HPDE6-E6E7 (cell line): ENCODE measurements around the gene FMNL2.

ENCODE experiments used
- DNase-seq: peaks from one replicate; pipeline ENCODE4 v3.0.0; 2011; ENCODE audit warnings: missing footprints; ENCODE audit errors: extremely low spot score

Gene FMNL2

DNA sequence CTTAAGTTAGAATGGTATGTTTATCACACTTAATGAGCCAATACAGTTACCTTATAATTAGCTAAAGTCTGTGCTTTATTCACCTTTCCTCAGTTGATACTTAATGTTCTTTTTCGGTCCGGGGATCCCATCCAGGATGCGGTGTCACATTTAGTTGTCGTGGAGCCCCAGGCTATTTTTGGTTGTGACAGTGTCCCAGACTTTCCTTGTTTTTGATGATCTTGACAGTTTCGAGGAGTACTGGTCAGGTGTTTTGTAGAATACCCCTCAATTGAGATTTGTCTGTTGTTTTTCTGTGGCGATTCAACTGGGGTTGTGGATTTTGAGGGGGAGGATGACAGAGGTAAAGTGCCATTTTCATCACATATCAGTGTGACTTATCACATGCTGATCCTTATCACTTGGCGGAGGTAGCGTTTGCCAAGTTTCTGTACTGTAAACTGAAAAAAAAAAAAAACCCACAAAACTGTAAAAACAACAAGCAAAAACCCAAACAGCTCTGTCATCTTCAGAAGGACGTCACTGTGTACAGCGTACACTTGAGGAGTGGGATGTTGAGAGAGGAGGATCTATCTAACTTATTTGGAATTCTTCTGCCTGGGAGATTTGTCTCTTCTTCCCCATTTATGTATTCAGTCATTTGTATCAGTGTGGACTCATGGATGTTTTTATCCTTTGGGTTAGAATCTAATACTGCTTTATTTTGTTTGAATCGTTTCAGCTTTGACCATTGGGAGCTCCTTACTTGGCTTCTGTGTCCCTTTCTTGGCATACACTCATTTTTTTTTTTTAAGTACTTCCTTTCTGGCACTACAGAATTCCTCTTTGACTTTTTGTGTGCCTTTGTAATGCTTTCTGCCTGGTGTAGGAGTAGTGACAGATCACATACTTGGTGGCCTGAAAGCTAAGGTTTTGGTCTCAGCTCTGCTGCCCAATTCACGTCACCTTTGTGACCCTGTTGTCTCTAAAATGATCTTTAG, 68.1 kb downstream of the FMNL2 start:
- DNase-seq, result no peak

DNA sequence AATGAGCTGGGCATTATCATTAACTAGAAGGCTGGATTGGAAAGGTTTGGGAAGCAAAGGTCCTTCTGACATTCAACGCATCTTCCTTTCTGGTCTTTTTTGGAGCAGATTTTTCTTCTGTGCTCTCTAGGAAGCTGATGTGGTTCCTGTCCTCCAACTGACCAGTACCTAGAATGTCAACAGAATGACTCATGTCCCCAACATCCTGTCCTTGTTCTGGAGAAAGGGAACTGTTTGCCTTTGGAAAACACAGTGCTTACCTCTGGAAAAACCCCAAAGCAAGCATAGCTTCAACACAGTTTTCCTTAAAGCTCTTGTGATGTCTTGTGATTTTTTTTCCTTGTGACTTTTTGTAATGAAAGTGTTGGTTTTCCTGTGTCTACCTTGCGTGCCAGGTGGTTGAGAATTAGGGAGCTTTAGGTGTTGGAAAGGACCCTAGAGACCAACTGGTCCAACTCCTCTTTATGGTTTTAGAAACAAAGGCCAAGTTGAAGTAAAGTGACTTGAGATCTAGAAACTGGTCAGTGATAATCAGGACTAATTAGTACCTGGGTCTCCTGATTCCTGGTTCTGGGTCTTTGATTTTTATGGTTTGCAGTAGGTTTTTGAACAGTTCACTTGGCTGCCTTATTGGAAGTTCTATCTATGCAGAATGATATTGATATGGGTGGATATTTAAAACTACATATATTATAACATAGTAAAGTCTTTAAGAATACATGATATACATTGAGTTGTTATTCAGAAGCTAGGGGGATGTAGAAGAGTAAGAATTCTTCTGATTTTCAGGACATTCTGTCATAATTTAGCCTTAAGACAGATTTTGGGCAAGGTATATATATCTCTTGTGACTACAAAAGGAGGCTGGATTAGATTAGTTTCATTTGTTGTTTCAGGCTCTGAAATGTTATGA, 70.5 kb downstream of the FMNL2 start:
- DNase-seq, result no peak

DNA sequence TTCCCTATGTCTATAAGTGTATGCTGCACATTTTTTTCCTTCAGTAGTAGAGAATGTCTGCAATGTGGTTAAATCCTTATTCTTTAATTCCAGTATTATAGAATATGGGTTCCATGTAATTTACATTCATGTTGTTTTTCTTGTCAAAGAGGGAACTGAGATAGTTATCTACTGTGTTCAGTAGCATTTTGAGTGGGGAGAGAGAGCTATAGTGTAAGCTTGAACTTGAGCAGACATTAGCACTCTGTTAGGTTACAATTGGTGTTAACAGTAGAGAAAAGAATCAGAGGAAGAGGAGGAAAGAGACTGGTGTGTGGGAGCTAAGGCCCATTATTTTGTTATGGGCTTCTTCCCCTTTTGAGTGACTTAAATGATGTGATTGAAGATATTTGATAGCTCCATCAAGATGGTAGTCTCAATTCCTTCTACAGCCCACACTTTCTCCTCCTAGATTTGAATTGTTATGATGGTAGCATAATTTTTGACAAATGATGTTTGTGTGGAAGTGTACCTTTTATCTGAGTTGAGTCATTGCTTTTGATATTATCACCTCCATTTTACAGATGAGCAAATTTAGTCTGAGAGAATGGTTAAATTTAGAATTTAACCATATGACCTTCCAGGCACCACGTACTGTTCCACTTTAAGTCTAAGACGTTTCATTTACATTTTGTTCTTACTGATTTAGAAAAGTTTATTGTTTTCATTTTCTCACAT, 71.3 kb downstream of the FMNL2 start:
- DNase-seq, result no peak

DNA sequence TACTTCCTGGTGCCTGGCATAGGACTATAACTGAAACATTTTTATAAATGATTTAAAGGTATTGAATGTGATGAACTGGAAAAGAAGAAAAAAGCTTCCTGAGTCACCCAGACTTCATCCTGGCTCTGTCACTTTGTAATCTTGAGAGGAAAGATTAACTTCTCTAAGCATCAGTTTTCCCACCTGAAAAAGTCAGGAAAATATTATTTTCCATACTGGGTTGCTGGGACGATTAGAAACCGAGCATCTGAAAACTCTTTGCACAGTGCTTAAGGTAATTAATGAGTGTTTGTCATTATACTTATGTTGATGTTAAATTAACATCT, 71.8 kb downstream of the FMNL2 start:
- DNase-seq, result no peak

DNA sequence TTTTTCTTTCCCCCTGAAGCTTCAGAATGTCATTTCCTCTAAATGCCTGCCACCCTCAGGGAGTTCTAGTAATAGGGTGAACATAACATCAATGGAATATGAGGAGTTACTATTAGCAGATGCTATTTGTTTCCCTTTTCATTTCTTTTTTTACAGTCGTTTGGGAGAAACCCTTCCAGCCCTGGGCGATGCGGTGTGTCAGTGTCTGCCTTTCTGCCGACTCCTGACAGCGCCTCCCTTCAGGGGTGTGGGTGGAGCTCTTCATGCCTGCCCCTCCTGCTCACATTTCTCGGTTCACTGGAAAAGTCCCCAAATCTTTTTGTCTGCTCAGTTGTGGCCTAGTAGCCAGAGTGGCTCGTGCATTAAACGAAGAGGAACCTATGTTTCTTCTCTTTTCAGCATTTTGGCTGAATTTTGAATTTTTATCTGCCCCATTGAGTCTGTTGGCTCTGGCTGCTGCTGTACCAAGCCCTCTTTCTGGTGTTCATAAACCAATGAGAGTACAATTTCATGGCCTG, 72.3 kb downstream of the FMNL2 start:
- DNase-seq, result peak; percentile 63

DNA sequence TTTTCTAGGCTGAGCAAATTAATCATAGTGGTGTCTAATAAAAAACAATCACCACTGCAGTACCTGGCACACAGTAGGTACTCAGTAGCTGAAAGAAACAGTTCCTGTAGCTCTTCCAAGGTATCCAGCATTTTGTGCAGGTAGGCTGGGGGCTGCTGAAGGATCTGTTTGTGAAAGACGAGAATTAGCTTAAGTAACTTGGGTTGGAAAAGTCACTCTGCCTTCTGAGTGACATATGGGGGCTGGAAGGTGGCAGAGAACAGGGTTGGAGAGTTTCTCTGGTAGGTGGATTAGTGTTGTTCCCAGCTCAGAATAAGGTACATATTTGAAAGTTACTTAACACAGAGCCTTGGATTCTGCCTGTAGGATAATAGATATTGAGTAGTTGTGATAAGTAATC, 72.8 kb downstream of the FMNL2 start:
- DNase-seq, result no peak

DNA sequence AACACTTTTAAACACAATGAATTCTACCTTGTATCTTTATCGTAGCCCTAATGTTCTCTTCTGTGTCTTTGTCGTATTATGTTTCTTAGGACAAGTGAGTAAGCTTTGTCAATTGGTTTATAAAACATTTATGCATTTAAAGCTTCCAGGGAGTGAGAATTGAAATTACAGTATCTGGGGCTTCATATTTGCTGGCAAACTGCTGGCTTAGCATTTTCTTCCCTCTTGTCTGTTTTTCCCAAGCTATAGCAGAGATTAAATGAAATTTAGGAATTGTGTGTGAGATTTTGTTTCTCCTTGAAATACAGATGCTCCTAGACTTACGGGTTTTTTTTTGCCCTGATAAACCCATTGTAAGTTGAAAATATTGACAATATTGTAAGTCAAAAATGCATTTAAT, 73.3 kb downstream of the FMNL2 start:
- DNase-seq, result no peak

DNA sequence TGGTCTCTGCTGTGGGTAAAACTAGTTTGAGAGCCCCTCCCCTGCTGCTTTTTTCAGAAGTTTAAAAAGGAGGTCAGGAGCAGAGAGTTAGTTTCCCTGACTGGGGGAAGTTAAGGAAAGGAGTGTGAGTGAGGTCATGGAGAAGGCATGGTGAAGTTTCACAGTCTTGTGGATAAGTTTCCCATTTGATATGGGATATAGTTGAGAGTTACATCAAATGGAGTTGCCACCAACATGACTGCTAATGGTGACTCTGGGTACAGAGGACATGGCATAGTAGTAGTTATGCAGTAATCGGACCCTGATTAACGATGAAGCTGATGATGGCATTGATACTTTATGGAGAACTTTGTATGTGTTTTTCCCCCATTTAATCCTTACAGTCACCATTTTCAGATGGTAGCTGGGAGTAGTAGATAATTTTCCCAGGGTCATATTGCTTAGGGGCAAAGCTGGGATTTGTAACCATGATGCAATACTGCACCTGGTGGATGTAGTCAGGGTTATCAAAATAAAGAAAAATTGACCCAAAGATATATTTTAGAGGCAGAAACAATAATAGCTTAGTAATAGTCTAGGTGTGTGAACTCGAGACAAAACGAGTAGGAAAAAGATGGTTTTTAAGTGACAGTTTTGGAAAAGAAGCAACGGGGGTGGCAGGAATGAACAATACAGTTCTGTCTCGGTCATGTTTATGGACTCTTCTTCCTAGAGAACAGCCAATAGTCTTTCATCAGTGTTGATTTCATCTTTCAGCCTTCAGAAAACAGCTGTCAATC, 74.6 kb downstream of the FMNL2 start:
- no peak for DNase-seq

DNA sequence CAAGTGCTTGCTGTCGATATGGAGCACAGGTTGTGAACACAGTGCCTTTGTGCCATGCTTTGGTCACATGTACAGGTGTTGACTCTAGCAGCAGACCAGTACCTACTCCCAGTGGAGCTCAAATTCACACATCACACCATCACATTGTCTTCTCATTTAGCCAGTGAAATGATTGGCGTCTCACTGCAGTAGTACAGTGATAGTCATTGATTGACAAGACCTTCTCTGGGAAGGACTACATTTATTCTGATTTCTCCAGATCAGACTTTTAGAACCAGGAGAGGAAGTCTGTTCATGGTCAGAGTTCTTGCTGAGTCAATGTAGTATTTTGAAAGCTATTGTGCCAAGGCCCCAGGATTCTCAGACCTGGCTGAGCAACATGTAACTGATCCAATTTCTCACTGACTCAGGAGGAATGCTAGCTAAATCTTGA, 75.2 kb downstream of the FMNL2 start:
- DNase-seq, result peak; percentile 17

DNA sequence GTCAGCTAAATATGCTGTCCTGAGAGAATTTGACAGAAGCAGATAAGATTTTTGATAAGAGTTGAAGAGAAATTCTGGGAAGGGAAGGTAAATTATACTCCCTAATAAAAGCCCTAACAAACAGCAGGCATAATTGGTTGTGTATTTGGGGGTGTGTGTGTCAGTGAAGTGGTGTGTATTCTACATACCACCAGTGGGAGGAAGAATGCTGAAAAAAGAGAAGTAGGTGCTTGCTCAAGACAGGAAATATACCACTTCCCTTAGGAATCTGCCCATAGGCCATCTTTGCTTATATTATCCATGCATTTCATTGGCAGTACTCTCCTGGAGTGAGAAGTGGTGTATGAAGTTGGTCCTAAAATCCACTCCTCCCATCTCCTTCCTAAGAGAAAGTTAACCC, 76.2 kb downstream of the FMNL2 start:
- DNase-seq, result no peak

DNA sequence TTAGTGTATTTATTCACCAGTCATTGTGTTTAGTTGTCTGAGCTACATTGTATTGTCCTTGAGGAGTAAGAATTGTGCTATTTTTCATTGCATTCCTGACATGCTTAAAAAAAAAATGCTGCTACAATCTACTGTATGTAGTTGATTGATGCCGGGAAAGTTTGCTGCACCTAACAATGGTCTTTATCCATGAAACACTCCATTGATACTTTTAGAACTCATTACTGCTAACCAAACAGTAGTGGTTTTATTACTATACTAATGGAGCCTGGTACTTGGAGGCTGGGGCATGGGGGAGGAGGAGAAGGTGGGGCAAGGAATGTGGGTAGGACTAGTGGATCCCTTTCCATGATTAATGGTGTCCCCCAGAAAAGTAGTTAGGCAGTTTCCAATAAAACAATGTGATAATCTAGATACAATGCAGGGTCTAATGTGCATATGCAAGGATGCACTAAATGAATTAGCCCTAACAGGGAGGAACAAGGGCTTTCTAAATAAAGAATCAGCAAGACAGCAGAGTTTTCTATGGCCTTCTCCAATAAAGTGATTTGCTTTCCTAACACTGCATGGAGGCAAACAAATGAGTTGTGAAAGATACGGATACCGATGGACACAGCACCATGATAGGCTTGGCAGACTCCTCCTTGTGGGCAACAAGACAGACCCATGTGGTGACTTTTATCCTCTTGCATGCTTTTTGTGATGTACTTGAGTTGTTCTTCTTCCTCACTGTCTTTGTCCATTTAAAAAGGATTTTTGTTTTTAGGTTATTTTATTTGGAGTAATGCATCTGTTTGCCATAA, 78.5 kb downstream of the FMNL2 start:
- DNase-seq, result no peak

DNA sequence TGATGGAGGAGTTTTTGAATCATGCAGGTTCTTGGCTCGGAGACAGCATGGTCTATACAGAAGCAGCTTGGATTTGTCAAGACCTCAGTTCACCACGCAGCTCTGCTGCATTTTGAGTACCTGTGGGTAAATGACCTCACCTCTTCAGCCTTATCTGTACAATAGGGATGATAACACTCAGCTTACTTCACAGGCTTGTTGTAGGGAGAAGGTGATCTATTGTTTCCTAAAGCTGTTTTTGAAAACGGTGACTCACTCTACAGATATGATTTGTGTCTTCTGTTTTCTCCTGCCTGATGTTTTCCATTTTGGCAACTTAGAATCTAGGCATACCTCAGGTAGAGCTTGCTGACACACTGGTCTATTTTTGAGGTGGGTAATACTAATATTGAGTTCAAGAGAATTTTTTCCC, 80.3 kb downstream of the FMNL2 start:
- DNase-seq, result peak; percentile 23

DNA sequence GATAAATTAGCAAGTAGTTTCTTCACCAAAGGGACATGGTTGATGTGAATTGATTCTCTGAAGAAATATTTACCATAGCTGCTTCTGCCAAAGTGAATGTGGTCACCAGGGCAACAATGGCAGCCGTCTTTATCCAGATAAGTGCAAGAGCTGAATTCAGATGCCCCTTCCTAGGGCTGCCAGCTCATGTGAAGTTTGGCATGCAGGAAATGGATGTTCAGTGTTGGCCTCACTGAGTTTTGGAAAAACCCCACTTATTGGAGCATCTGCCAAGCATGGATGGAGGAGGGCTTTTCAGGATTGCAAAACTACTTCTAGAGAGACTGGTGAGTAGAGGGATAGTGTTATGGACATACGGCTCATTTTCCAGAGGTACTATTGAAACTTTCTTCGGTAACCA, 80.8 kb downstream of the FMNL2 start:
- DNase-seq, result no peak

DNA sequence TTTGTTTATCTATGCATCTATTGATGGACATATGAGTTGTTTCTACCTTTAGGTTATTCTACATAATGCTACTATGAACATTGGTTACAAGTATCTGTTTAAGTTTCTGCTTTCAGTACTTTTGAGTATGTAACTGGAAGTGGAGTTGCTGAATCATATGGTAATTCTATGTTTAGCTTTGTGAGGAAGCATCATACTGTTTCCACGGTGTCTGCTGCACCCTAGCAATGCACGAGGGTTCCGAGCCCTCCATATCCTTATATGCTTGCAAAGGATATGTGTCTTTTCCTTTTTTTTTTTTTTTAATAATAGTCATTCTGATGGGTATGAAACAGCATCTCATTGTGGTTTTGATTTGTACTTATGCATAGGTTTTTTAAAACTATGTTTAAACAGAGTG, 83.7 kb downstream of the FMNL2 start:
- no peak for DNase-seq

DNA sequence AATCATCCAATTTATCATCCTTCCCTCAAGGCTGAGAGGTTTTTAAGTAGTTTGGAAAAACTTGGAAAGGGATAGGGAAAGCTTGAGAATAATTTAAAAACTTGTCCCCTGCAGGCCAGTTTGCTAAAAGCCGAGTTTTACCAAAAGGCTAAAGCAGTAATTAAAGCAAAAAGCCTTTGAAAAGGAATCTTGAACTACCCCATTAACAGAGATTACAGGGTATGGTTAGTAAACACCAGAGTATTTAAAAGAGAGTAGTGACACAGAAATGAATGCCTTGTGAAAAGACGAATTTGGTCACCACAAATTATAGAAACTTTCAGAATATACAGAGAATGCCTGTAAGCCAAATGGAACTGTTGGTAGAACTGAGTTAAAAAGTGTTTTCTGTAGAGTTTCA, 85.0 kb downstream of the FMNL2 start:
- no peak for DNase-seq

DNA sequence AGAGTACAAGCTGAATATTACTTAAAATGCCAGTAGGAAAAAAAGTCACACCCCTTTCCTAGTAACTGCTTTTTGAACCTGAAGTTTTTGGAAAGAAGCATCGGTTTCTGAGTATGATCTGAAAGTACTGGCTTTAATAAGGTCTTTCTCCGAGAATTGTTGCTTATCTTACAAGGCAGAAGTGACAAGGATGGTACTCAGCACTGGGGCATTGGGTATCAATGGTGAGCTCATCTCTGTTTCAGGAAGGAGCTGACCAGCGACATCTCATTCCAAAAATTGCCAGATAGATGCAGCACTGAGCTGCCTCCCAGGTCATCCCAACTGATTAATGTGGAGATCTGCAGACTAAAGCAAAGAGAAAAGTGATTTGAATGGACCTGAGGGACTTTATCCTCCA, 85.4 kb downstream of the FMNL2 start:
- no peak for DNase-seq

DNA sequence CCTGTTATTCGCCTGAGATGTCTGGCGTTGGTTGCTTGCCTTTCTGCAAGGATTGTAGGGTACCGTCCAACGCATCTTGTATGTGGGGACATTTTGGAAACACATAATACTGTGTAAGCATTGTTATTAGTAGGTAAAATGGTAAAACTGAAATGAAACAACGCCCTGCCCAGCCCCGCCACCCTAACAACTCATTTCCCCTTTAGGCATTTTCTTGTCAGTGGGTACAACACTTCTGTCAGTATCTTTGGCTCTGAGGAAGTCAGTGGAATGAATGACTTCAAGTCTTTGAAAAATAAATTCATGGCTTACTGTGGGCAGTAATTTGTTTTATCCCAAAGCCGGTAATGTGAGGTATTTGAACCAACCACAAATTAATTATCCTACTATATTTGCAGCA, 86.0 kb downstream of the FMNL2 start:
- DNase-seq, result no peak

DNA sequence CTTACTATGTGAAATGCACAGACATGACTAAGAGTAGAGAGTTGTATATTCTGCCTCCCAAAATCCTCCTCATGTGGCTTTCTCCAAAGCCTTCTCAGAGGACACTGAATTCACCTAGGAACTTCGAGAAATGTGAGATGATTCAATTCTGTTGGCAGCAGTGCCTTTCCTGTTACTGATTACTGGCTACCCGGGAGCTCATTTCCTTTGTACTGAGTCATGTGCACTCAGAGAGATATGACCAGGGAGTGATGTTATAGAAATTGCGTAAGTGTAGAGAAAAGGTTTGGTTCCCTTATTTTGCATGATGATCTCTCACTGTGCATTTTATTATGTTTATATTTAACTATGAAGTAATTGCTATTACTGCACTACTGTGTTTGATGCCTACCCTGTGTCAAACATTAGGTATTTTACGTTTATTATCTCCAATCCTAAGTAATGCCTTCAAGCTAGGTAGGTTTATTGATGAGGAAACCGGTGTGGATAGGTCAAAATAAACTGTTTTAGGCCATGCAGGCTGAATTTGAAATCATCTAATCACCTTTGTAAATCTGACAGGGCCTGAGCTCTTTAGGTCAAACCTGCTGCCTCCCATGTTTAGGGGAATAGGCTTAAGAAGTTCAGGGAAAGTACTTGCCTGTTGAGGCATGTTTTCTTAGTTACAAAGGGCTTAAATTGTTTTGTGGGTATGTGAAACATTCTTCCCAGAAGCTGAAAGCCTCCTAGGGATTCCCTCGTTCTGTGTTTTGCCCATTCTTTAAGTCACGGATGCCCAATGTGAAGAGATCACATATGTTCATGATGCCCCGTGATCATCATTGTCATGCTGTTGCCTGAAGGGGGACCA, 86.8 kb downstream of the FMNL2 start:
- peak; percentile 93 for DNase-seq

DNA sequence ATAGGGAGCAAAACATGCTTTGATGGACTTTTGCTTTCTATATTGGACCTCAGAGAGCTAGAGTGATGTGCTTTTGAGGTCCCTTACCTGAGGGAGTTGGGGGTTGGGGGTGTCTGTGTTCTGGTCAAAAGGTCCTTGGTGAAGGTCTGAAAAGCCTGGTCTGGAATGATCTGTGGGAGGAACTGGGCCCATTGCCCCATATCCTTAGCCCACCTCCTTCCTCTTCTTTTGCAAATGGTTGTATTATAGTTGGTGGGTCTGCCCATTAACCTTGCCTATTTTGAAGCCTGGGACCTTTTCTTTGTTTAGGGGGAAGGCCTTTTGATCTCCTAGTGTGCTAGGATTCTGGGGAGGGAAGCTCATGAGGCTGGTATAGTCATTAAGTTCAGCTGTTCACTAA, 88.7 kb downstream of the FMNL2 start:
- no peak for DNase-seq
